Stimulated activated CD8-positive, alpha-beta memory T cell treated with anti-CD3 and anti-CD28 coated beads, Interleukin-12 subunit alpha, Interleukin-12 subunit beta, amount 100 ng/mL, for 24 hours (primary cell): ENCODE measurements around the gene GAS2.

Experiments
- DNase-seq: peaks from one replicate; pipeline ENCODE4 v3.0.0-alpha.2; 2020; ENCODE audit errors: extremely low read depth

GAS2 gene

GRCh38 chr11:22674470-22675439, 8.3 kb downstream of the GAS2 start:
- no peak for DNase-seq

GRCh38 chr11:22677153-22677903, 10.9 kb downstream of the GAS2 start:
- no peak for DNase-seq

- no peak for DNase-seq
Observed at GRCh38 chr11:22680628-22681027, 14.2 kb downstream of the GAS2 start.

- DNase-seq = no peak
Observed at GRCh38 chr11:22681281-22681812, 14.9 kb downstream of the GAS2 start.

GRCh38 chr11:22684082-22684481, 17.7 kb downstream of the GAS2 start:
- DNase-seq = no peak

GRCh38 chr11:22685111-22685510, 18.7 kb downstream of the GAS2 start:
- no peak for DNase-seq

GRCh38 chr11:22688914-22689313, 22.5 kb downstream of the GAS2 start:
- DNase-seq = no peak

- DNase-seq = no peak
Observed at GRCh38 chr11:22690257-22690656, 23.8 kb downstream of the GAS2 start.

GRCh38 chr11:22690871-22691270, 24.5 kb downstream of the GAS2 start:
- DNase-seq = no peak

- DNase-seq = no peak
Observed at GRCh38 chr11:22699388-22699787, 33.0 kb downstream of the GAS2 start.

- no peak for DNase-seq
Observed at GRCh38 chr11:22702031-22702430, 35.6 kb downstream of the GAS2 start.

GRCh38 chr11:22703040-22703439, 36.6 kb downstream of the GAS2 start:
- no peak for DNase-seq

GRCh38 chr11:22703591-22703990, 37.2 kb downstream of the GAS2 start:
- no peak for DNase-seq

- no peak for DNase-seq
Observed at GRCh38 chr11:22707119-22707899, 40.9 kb downstream of the GAS2 start.

- DNase-seq = no peak
Observed at GRCh38 chr11:22711071-22711770, 44.8 kb downstream of the GAS2 start.

- DNase-seq = no peak
Observed at GRCh38 chr11:22711880-22712279, 45.5 kb downstream of the GAS2 start.

- DNase-seq = no peak
Observed at GRCh38 chr11:22713336-22713735, 46.9 kb downstream of the GAS2 start.

GRCh38 chr11:22715971-22716370, 49.6 kb downstream of the GAS2 start:
- no peak for DNase-seq

- no peak for DNase-seq
Observed at GRCh38 chr11:22720457-22720856, 54.0 kb downstream of the GAS2 start.

GRCh38 chr11:22723274-22723673, 56.9 kb downstream of the GAS2 start:
- no peak for DNase-seq

- no peak for DNase-seq
Observed at GRCh38 chr11:22725079-22725478, 58.7 kb downstream of the GAS2 start.
